NT2/D1 (cell line): ENCODE measurements around the gene ZNF385C.

Source experiments
- YY1 ChIP-seq: IDR thresholded peaks from 2 replicates; pipeline ENCODE4 v1.6.1; 2011; ENCODE audit not compliant: insufficient read length, insufficient read depth
- ZNF274 ChIP-seq: IDR thresholded peaks from 2 replicates; pipeline ENCODE4 v1.6.1; 2011; ENCODE audit warnings: mild to moderate bottlenecking, low read depth, low read length

DNA sequence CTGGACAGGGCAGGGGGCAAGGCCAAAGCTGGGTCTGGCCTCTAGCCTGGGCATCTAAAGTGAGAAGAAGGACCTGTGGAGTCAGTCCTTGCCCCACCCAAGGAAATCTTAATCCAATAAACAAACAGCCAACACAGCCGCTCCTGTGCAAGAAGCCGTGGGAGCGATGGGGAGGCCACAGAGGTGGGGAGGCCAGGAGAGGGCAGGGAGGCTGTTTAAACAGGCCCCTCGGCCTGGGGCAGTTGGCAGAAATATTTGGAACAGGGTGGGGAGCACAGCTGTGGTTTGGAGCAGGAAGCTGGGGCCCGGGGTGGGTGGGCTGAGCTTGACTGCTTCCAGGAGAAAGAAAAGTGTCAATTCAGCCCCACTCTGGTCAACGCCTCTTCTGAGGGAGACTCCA, 5.3 kb downstream of the ZNF385C start:
- TF ChIP-seq YY1 (no peak), ZNF274 (no peak)
